GM18520 (cell line): Measurements from ENCODE around the gene ASTL.
"Not testable (repeated sequence)": the region's sequence is repeated elsewhere in the genome, so short reads cannot be mapped to it uniquely, and the experiment has no call there.

Source experiments
- ATAC-seq: cut with Tn5 transposase; IDR thresholded peaks from one replicate; pipeline ENCODE4 v1.9.1; 2021; ENCODE audit not compliant: unreplicated experiment

Gene ASTL

GRCh38 chr2:96138179-96139145 is at the start of gene ASTL:
ASTL (minus strand) TSS chr2:96138502; CDS start chr2:96138436, 66 bp downstream.
- no peak for ATAC-seq

GRCh38 chr2:96186562-96186961 is 48.3 kb upstream of the ASTL start:
- ATAC-seq: no peak

GRCh38 chr2:96185516-96185915 is 47.2 kb upstream of the ASTL start:
- ATAC-seq: no peak

- ATAC-seq: no peak
Measured at GRCh38 chr2:96184989-96185388, 46.7 kb upstream of the ASTL start.

- no peak for ATAC-seq
Measured at GRCh38 chr2:96184188-96184587, 45.9 kb upstream of the ASTL start.

GRCh38 chr2:96181529-96181928 is 43.2 kb upstream of the ASTL start:
- ATAC-seq: no peak

- no peak for ATAC-seq
Measured at GRCh38 chr2:96180521-96180920, 42.2 kb upstream of the ASTL start.

GRCh38 chr2:96180002-96180401 is 41.7 kb upstream of the ASTL start:
- no peak for ATAC-seq

- no peak for ATAC-seq
Measured at GRCh38 chr2:96176661-96177060, 38.4 kb upstream of the ASTL start.

GRCh38 chr2:96175951-96176350 is 37.6 kb upstream of the ASTL start:
- ATAC-seq: no peak

- peak; percentile 85 for ATAC-seq
Measured at GRCh38 chr2:96174251-96175144, 36.2 kb upstream of the ASTL start.

GRCh38 chr2:96171831-96172230 is 33.5 kb upstream of the ASTL start:
- no peak for ATAC-seq

- ATAC-seq: no peak
Measured at GRCh38 chr2:96170626-96171025, 32.3 kb upstream of the ASTL start.

- no peak for ATAC-seq
Measured at GRCh38 chr2:96169868-96170507, 31.7 kb upstream of the ASTL start.

GRCh38 chr2:96167407-96168013 is 29.2 kb upstream of the ASTL start:
- ATAC-seq: no peak

- ATAC-seq: peak; percentile 77
Measured at GRCh38 chr2:96164459-96165184, 26.3 kb upstream of the ASTL start.

GRCh38 chr2:96163768-96164429 is 25.6 kb upstream of the ASTL start:
- ATAC-seq: peak; percentile 21

- ATAC-seq: peak; percentile 2
Measured at GRCh38 chr2:96163415-96163767, 25.1 kb upstream of the ASTL start.

GRCh38 chr2:96161898-96162297 is 23.6 kb upstream of the ASTL start:
- ATAC-seq: no peak

GRCh38 chr2:96160366-96160765 is 22.1 kb upstream of the ASTL start:
- ATAC-seq: not testable (repeated sequence)
